OCI-LY3 (cell line): ENCODE results near the gene FMN1.

ENCODE experiments used
- H2AFZ ChIP-seq: fragments of 200-600, 300-600 bp; shearing (Covaris generic); 2 replicates; pipeline ENCODE4 v1.6.0; 2014; ENCODE audit warnings: antibody characterized with exemption, low read depth, low read length
- H3K27ac ChIP-seq: fragments of 200-600, 300-600 bp; sonication (generic); 2 replicates; pipeline ENCODE4 v1.5.1; 2014; ENCODE audit warnings: mild to moderate bottlenecking, low read length, moderate library complexity, mixed read lengths
- H3K27me3 ChIP-seq: fragments of 200-600, 300-600 bp; sonication (generic); 2 replicates; pipeline ENCODE4 v1.6.1; 2014; ENCODE audit warnings: low read depth, low read length, mixed read lengths
- H3K36me3 ChIP-seq: fragments of 200-600, 300-600 bp; sonication (generic); replicated peaks from 2 replicates; pipeline ENCODE3; 2014; ENCODE audit warnings: low read depth, low read length, mixed read lengths
- H3K4me1 ChIP-seq: fragments of 300-600, 200-600 bp; sonication (generic); 2 replicates; pipeline ENCODE4 v1.6.1; 2014; ENCODE audit warnings: low read length, mixed read lengths
- H3K4me2 ChIP-seq: fragments of 200-600, 300-600 bp; sonication (generic); 2 replicates; pipeline ENCODE4 v1.6.1; 2014; ENCODE audit warnings: low read length, mixed read lengths
- H3K4me3 ChIP-seq: fragments of 300-600, 200-600 bp; sonication (generic); 2 replicates; pipeline ENCODE4 v1.5.1; 2014; ENCODE audit warnings: antibody characterized with exemption, mild to moderate bottlenecking, low read length, moderate library complexity
- H3K79me2 ChIP-seq: fragments of 300-600, 200-600 bp; shearing (Covaris generic); 2 replicates; pipeline ENCODE4 v1.6.1; 2014; ENCODE audit warnings: mild to moderate bottlenecking, low read length, mixed read lengths
- H3K9ac ChIP-seq: fragments of 300-600, 200-600 bp; shearing (Covaris generic); 2 replicates; pipeline ENCODE4 v1.6.0; 2014; ENCODE audit warnings: mild to moderate bottlenecking, low read length, moderate library complexity
- H3K9me3 ChIP-seq: fragments of 200-600, 300-600 bp; shearing (Covaris generic); 2 replicates; pipeline ENCODE4 v1.6.1; 2014; ENCODE audit warnings: low read length, mixed read lengths; ENCODE audit not compliant: insufficient read depth
- H4K20me1 ChIP-seq: fragments of 200-600, 300-600 bp; sonication (generic); 2 replicates; pipeline ENCODE4 v1.6.1; 2016; ENCODE audit warnings: low read length, mixed read lengths; ENCODE audit not compliant: insufficient read depth
- EZH2phosphoT487 ChIP-seq: fragments of 200-600 bp; shearing (Covaris generic); IDR thresholded peaks from 2 replicates; pipeline ENCODE4 v1.6.1; 2018; ENCODE audit warnings: antibody characterized with exemption, mixed run types, low read depth
- TF ChIP-seq, protein P1 (sequence below): fragments of 200-600, 300-600 bp; sonication (generic); IDR thresholded peaks from 2 replicates; pipeline ENCODE4 v1.5.1; 2014; ENCODE audit warnings: antibody characterized with exemption, low read length, low read depth

FMN1 gene

DNA sequence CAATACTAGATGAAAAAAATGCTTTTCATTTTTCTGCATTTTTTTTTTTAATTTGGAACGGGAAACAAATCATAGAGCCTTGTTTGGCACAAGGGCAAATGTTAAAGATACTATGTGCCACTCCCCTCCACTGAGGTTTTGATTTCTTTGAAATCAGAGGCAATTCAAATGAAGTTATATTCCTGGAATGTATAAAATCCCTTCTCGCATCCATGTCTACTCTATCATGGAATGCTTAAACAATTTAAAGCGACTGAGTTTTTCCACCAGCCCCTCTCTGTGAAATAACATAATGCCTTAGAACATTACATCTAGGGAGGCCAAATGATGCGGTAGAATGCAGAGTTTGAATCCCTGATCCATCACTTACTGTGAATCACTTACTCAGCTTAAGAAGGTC lies 69.7 kb downstream of the FMN1 start:
- no peak overlapping the region for H3K4me2 ChIP-seq
- H3K79me2 ChIP-seq: no peaks in the 10 kb centered on the region
- H3K36me3 ChIP-seq: no peaks in the 10 kb centered on the region
- no peak overlapping the region for H3K27ac ChIP-seq
- H3K9ac ChIP-seq: no peak overlapping the region
- H3K4me3 ChIP-seq: no peak overlapping the region
- no peaks in the 10 kb centered on the region for H3K4me1 ChIP-seq
- no peak overlapping the region for H2AFZ ChIP-seq
- H4K20me1 ChIP-seq: no peaks in the 10 kb centered on the region
- no peaks in the 10 kb centered on the region for H3K9me3 ChIP-seq
- peaks cover 9% of the 10 kb centered on the region for H3K27me3 ChIP-seq
- TF ChIP-seq EZH2phosphoT487: no peak
- TF ChIP-seq, protein P1, sequence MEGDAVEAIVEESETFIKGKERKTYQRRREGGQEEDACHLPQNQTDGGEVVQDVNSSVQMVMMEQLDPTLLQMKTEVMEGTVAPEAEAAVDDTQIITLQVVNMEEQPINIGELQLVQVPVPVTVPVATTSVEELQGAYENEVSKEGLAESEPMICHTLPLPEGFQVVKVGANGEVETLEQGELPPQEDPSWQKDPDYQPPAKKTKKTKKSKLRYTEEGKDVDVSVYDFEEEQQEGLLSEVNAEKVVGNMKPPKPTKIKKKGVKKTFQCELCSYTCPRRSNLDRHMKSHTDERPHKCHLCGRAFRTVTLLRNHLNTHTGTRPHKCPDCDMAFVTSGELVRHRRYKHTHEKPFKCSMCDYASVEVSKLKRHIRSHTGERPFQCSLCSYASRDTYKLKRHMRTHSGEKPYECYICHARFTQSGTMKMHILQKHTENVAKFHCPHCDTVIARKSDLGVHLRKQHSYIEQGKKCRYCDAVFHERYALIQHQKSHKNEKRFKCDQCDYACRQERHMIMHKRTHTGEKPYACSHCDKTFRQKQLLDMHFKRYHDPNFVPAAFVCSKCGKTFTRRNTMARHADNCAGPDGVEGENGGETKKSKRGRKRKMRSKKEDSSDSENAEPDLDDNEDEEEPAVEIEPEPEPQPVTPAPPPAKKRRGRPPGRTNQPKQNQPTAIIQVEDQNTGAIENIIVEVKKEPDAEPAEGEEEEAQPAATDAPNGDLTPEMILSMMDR: no peak

DNA sequence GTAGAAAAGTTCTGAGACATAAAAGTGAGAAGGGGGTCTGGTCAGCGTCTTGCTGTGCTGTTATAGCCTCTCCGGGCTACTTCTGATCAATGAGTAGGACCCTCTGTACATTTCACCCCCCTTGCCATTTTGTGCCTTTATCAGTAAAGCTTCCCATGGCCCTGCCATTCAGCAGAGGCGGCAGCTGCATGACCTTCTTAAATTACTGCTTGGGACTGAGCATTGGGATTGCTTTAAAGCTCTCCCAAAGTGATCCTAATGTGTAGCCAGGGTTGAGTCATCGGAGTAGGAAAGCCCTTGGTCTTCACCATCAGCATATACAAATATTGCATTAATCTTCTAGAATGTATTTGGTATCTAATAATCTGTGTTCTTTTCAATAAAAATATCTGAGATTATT lies 70.2 kb downstream of the FMN1 start:
- no peaks in the 10 kb centered on the region for H3K79me2 ChIP-seq
- TF ChIP-seq, protein P1: no peak
- no peak for TF ChIP-seq EZH2phosphoT487
- H4K20me1 ChIP-seq: no peaks in the 10 kb centered on the region
- H3K36me3 ChIP-seq: no peaks in the 10 kb centered on the region
- H3K4me1 ChIP-seq: no peaks in the 10 kb centered on the region
- peaks cover 14% of the 10 kb centered on the region for H3K27me3 ChIP-seq
- no peaks in the 10 kb centered on the region for H3K9me3 ChIP-seq
- no peak overlapping the region for H3K4me3 ChIP-seq
- no peak overlapping the region for H3K4me2 ChIP-seq
- H3K9ac ChIP-seq: no peak overlapping the region
- no peak overlapping the region for H3K27ac ChIP-seq
- H2AFZ ChIP-seq: no peak overlapping the region

DNA sequence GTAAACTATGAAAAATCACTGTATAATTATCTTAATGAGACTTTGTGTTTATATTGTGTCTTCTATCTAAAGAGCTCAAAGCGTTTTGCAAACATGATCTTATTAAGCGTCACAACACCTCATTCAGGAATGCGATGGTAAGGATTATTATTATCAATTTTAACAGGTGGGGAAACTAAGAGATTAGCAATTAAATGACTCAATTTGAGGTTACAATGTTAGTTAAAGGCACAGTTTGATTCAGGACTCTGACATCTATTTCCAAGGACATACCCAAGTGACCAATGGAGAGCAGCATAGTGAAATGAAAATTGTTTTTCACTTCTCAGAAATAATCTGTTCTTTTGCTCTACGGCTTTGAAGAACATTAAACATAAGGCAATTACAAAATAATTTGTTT lies 74.6 kb downstream of the FMN1 start:
- H3K9ac ChIP-seq: no peak overlapping the region
- no peak for TF ChIP-seq EZH2phosphoT487
- TF ChIP-seq, protein P1: no peak
- H3K79me2 ChIP-seq: no peaks in the 10 kb centered on the region
- H3K4me3 ChIP-seq: no peak overlapping the region
- no peak overlapping the region for H2AFZ ChIP-seq
- H3K27me3 ChIP-seq: peaks cover 42% of the 10 kb centered on the region
- H3K9me3 ChIP-seq: no peaks in the 10 kb centered on the region
- H3K27ac ChIP-seq: no peak overlapping the region
- H3K4me1 ChIP-seq: no peaks in the 10 kb centered on the region
- H4K20me1 ChIP-seq: no peaks in the 10 kb centered on the region
- H3K4me2 ChIP-seq: no peak overlapping the region
- no peaks in the 10 kb centered on the region for H3K36me3 ChIP-seq

DNA sequence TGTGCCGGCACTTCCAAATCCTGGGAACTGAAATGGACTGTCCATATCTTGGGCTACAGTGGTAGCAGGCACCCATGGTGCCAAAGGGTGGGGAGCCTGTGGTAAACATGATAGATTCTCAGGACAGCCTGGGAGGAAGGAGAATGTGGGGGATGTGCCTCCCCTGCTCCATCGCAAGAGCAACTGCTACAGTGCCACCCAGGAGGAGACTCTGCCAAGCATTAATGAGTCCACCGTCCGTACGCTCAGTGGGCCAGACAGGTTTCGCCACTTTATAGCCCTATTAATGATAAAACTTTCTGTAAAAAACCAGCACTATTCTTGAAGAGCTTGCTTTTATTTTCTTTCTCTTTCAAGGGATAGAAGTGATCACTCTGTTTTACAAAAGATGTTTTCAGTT lies 75.2 kb downstream of the FMN1 start:
- Histone ChIP-seq H2AFZ (no peak overlapping the region), H3K27ac (no peak overlapping the region)
- TF ChIP-seq, protein P1: no peak
- no peak for TF ChIP-seq EZH2phosphoT487

More for the DNA sequence above, 75.2 kb downstream of the FMN1 start:
- no peaks in the 10 kb centered on the region for H3K4me1 ChIP-seq
- no peaks in the 10 kb centered on the region for H4K20me1 ChIP-seq
- no peak overlapping the region for H3K9ac ChIP-seq
- no peaks in the 10 kb centered on the region for H3K9me3 ChIP-seq
- no peak overlapping the region for H3K4me3 ChIP-seq
- peaks cover 42% of the 10 kb centered on the region for H3K27me3 ChIP-seq
- H3K36me3 ChIP-seq: no peaks in the 10 kb centered on the region
- H3K4me2 ChIP-seq: no peak overlapping the region
- no peaks in the 10 kb centered on the region for H3K79me2 ChIP-seq
